Sigmoid colon (tissue), 7 donors: ENCODE measurements around the gene TRO. TPM values are rescaled to one million over a fixed set of nuclear protein-coding genes. Genes with fewer than 3 reads are reported as not detected.

Experiments
- polyA plus RNA-seq, 3 donors: library from polyadenylated mRNA; stranded (reverse); fragments of 200-250 nt; gene quantifications; one replicate each; pipeline ENCODE4 v1.2.3, GENCODE V29; 2013
- small RNA-seq, 3 donors: library from RNA; depleted of rRNA; stranded (forward); fragments of <200 nt; gene quantifications; one replicate each; pipeline ENCODE3, GENCODE V24; 2016
- total RNA-seq, 4 donors: library from RNA; depleted of rRNA; stranded (reverse); fragments of >200 nt; gene quantifications; one replicate each; pipeline ENCODE4 v1.1.0, GENCODE V29; 2016
- donor health status: healthy with polysubstance abuse.
- donor health status: Bipolar disorder and iron deficiency.
- donor health status: healthy.

TRO gene
- total and polyA plus RNA-seq, 7 donors, result 0.92 to 19.9 (median 5.8) TPM

Small RNAs within 50 kb of the gene (small RNA-seq; reads per million reads assigned to genes)
- gene RF00614, result 0 reads per million in 3 donors

Other genes starting within 250 kb of the TRO start
- under 1 TPM in 1 of 4 donors, not detected in 3; under 0.01 TPM for gene ITIH6, start 122.6 kb upstream of the TRO start, total RNA-seq
- not detected for gene ITIH6, start 122.6 kb upstream of the TRO start, polyA plus RNA-seq
- 100 to 1,000 TPM; 132 to 152 (median 143) TPM for gene MAGED2, start 113.1 kb upstream of the TRO start, total RNA-seq
- gene MAGED2, start 113.1 kb upstream of the TRO start, polyA plus RNA-seq, result 10 to 100 TPM; 44.9 to 63.4 (median 51.1) TPM
- gene PFKFB1, start 73.4 kb downstream of the TRO start, total RNA-seq, result 1 to 10 TPM in 1 of 4 donors, under 1 TPM in 2, not detected in 1; 0.49 to 1.1 (median 0.55) TPM
- under 1 TPM in 1 of 3 donors, not detected in 2; 0.44 TPM for gene PFKFB1, start 73.4 kb downstream of the TRO start, polyA plus RNA-seq
- gene APEX2, start 79.5 kb downstream of the TRO start, total RNA-seq, result 1 to 10 TPM; 3.9 to 5.7 (median 4.6) TPM
- 10 to 100 TPM; 12.6 to 18.7 (median 17.7) TPM for gene APEX2, start 79.5 kb downstream of the TRO start, polyA plus RNA-seq
- gene ALAS2, start 110.2 kb downstream of the TRO start, total RNA-seq, result not detected
- not detected for gene ALAS2, start 110.2 kb downstream of the TRO start, polyA plus RNA-seq
- gene PAGE2B, start 154.2 kb downstream of the TRO start, total RNA-seq, result not detected
- gene PAGE2B, start 154.2 kb downstream of the TRO start, polyA plus RNA-seq, result not detected
- gene PAGE2, start 168.2 kb downstream of the TRO start, total RNA-seq, result not detected
- not detected for gene PAGE2, start 168.2 kb downstream of the TRO start, polyA plus RNA-seq